ENCODE measurements around the gene PCDHA11.

DNA sequence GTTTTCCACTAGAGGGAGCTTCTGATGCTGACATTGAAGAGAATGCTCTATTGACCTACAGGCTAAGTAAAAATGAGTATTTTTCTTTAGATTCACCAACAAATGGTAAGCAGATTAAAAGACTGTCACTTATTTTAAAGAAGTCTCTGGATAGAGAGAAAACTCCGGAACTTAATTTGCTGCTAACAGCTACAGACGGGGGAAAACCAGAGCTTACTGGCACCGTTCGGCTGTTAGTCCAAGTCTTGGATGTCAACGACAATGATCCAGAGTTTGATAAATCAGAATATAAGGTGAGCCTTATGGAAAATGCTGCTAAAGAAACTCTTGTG is 764 bp downstream of the PCDHA11 start:
- TF ChIP-seq, protein P1, sequence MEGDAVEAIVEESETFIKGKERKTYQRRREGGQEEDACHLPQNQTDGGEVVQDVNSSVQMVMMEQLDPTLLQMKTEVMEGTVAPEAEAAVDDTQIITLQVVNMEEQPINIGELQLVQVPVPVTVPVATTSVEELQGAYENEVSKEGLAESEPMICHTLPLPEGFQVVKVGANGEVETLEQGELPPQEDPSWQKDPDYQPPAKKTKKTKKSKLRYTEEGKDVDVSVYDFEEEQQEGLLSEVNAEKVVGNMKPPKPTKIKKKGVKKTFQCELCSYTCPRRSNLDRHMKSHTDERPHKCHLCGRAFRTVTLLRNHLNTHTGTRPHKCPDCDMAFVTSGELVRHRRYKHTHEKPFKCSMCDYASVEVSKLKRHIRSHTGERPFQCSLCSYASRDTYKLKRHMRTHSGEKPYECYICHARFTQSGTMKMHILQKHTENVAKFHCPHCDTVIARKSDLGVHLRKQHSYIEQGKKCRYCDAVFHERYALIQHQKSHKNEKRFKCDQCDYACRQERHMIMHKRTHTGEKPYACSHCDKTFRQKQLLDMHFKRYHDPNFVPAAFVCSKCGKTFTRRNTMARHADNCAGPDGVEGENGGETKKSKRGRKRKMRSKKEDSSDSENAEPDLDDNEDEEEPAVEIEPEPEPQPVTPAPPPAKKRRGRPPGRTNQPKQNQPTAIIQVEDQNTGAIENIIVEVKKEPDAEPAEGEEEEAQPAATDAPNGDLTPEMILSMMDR (conservative IDR thresholded peaks at IDR 0.05), result peak; percentile 33
- no peak for TF ChIP-seq ZFX (IDR thresholded peaks at IDR 0.05)
